Activated CD4-positive, alpha-beta T cell treated with anti-CD3 and anti-CD28 coated beads, Interleukin-2, amount 10 ng/mL, durations not matched to agents 24 days and 14 days (primary cell): Measurements from ENCODE around the gene RPTN. TPM values are rescaled to one million over a fixed set of nuclear protein-coding genes. Genes with fewer than 3 reads are reported as not detected.

Source experiments
- DNase-seq: peaks from one replicate; pipeline ENCODE4 v3.0.0; 2022
- H3K27ac Mint-ChIP-seq: one replicate; pipeline ENCODE4 v1.8.0; 2022; ENCODE audit warnings: mild to moderate bottlenecking, mixed read lengths
- H3K27me3 Mint-ChIP-seq: one replicate; pipeline ENCODE4 v1.8.0; 2022; ENCODE audit warnings: mixed read lengths
- H3K36me3 Mint-ChIP-seq: one replicate; pipeline ENCODE4 v1.8.0; 2022; ENCODE audit warnings: low read depth, mild to moderate bottlenecking, mixed read lengths
- H3K4me1 Mint-ChIP-seq: one replicate; pipeline ENCODE4 v1.8.0; 2021; ENCODE audit warnings: mixed read lengths
- H3K4me3 Mint-ChIP-seq: one replicate; pipeline ENCODE4 v1.8.0; 2022; ENCODE audit warnings: mild to moderate bottlenecking, moderate library complexity, mixed read lengths
- H3K9me3 Mint-ChIP-seq: one replicate; pipeline ENCODE4 v1.8.0; 2021; ENCODE audit warnings: mixed read lengths
- intact Hi-C: fragments of 100-400 bp; cut with micrococcal nuclease; formaldehyde crosslinking; loops from one replicate; pipeline ENCODE4 v1.15.1; 2023
- total RNA-seq: library from RNA; stranded (reverse); gene quantifications from 2 replicates; pipeline ENCODE4 v1.2.3, GENCODE V29; 2022

RPTN gene, protein sequence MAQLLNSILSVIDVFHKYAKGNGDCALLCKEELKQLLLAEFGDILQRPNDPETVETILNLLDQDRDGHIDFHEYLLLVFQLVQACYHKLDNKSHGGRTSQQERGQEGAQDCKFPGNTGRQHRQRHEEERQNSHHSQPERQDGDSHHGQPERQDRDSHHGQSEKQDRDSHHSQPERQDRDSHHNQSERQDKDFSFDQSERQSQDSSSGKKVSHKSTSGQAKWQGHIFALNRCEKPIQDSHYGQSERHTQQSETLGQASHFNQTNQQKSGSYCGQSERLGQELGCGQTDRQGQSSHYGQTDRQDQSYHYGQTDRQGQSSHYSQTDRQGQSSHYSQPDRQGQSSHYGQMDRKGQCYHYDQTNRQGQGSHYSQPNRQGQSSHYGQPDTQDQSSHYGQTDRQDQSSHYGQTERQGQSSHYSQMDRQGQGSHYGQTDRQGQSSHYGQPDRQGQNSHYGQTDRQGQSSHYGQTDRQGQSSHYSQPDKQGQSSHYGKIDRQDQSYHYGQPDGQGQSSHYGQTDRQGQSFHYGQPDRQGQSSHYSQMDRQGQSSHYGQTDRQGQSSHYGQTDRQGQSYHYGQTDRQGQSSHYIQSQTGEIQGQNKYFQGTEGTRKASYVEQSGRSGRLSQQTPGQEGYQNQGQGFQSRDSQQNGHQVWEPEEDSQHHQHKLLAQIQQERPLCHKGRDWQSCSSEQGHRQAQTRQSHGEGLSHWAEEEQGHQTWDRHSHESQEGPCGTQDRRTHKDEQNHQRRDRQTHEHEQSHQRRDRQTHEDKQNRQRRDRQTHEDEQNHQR
- total RNA-seq = not detected in 2 replicates

DNA sequence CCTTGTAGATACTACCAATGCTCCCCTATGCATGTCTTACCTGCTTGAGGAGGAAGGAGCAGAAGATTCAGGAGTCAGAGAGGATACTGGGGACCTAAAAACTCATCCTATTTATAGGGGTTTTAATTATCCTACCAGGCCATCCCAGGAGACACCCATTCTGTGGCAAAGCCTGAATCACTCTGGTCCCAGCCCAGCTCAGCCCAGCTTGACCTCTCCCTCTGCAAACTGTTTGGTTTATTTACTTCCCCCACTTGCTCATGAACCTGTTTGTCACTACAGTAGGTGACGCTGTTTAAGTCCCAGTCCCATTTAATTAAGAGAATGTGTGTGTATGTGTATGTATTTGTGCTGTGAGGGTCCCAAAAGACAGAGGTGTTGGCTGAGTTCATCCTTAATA, at the start of gene RPTN:
TSS of gene RPTN (minus strand) at position 85 of the 400 bp plus-strand sequence. CDS start 1,339 bp downstream, outside the sequence.
- intact Hi-C loops = no loop called here
- H3K27me3 Mint-ChIP-seq = peaks cover 14% of the 10 kb centered on the region
- H3K4me1 Mint-ChIP-seq = no peaks in the 10 kb centered on the region
- no peak within 1 kb of the TSS for H3K27ac Mint-ChIP-seq
- no peak for DNase-seq
- no peaks in the 10 kb centered on the region for H3K36me3 Mint-ChIP-seq
- H3K4me3 Mint-ChIP-seq = no peak within 1 kb of the TSS
- no peaks in the 10 kb centered on the region for H3K9me3 Mint-ChIP-seq

DNA sequence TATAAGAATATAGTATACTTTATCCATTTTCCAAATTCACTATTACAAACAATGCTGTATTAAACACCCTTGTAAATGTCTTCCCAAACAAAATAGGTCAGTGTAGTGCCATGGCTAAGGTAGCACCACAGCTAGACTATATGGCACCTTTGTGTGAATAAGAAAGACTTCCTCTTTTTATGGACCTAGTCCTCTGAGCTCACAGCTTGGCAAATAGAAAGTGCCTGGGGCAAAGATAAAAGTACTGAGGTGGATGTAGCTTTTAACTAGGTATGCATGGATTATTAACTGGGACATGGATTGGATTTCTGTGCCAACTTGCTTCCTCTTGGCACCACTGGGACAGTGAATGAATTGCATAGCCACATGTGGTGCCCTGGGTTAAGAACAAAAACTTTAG, 40.0 kb upstream of the RPTN start:
- DNase-seq = no peak
- intact Hi-C loops = no loop called here

DNA sequence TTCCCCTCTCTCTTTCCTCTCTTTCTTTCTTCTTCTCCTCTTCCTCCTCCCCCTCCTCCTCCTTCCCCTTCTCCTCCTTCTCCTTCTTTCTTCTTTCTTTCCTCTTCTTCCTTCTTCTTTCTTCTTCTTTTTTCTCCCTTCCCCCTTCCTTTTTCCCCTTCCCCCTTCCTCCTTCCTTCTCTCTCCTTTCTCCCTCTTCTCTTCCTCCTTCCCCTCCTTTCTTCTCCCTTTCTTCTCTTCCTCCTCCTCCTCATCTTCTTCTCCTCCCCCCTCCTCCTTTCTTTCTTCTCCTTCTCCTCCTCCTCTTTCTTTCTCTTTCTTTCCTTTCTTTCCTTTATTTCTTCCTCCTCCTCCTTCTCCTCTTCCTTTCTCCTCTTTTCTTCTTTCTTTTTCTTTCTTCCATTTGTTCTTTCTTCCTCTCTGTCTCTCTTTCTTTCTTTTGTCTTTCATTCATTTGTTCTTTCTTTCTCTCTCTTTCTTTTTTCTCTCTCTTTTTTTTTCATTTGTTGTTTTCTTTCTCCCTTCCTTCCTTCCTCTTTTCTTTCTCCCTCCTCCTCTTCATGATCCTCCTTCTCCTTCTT, 38.4 kb upstream of the RPTN start:
- no peaks in the 10 kb centered on the region for H3K36me3 Mint-ChIP-seq

More for the DNA sequence above, 40.0 kb upstream of the RPTN start:
- no peaks in the 10 kb centered on the region for H3K4me1 Mint-ChIP-seq
- H3K27me3 Mint-ChIP-seq = peaks cover 16% of the 10 kb centered on the region
- no peaks in the 10 kb centered on the region for H3K9me3 Mint-ChIP-seq
- no peaks in the 10 kb centered on the region for H3K36me3 Mint-ChIP-seq
- H3K27ac Mint-ChIP-seq = no peak overlapping the region
- H3K4me3 Mint-ChIP-seq = no peak overlapping the region

DNA sequence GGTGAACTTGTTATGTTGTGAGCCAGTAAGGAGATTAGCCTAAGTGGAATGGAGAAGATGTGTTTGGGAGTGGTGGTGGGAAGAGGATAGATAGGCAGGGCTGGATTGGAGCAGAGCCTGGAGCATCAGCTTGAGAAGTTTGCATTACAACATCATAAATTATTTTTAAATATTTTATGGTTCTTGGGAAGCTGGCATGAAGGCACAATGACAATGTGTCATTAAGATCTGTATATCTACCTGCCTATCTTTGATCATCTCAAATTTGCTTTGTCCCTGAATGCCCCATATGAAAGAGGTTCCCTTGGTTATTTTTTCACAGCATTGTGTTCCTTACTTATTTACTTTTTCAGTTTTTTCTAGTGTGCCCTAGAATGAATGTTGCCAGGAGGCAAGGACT, 32.7 kb upstream of the RPTN start:
- Mint-ChIP-seq H3K27ac (no peak overlapping the region), H3K4me3 (no peak overlapping the region), H3K4me1 (peaks cover 5% of the 10 kb centered on the region), H3K9me3 (no peaks in the 10 kb centered on the region), H3K36me3 (no peaks in the 10 kb centered on the region), H3K27me3 (peaks cover 28% of the 10 kb centered on the region)
- DNase-seq = no peak
- intact Hi-C loops = no loop called here

More for the DNA sequence above, 38.4 kb upstream of the RPTN start:
- no peaks in the 10 kb centered on the region for H3K4me1 Mint-ChIP-seq
- no peak overlapping the region for H3K4me3 Mint-ChIP-seq
- no peak for DNase-seq
- intact Hi-C loops = no loop called here
- H3K27me3 Mint-ChIP-seq = peaks cover 13% of the 10 kb centered on the region
- no peak overlapping the region for H3K27ac Mint-ChIP-seq
- no peaks in the 10 kb centered on the region for H3K9me3 Mint-ChIP-seq

DNA sequence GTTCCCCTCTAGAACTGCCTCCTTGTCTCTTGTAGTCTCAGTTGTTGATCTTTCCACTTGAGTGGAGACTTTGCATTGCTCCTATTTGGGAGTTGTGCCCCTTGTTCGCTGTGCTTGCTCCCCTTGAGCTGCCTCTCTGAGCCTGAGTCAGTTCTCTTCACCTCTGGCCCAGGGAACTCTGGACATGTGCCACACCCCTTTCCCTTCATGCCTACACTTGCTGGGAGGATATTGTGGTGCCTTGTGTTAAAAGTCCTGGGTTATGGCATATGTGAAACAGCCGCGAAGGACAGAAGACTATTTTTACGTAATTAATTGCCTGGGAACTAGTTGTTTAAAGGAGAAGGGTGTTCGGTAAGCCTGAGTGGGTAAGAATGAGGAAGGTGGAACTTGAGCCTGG, 32.2 kb upstream of the RPTN start:
- no peak overlapping the region for H3K27ac Mint-ChIP-seq
- H3K9me3 Mint-ChIP-seq = no peaks in the 10 kb centered on the region
- no peak overlapping the region for H3K4me3 Mint-ChIP-seq
- intact Hi-C loops = no loop called here
- H3K27me3 Mint-ChIP-seq = peaks cover 28% of the 10 kb centered on the region
- no peaks in the 10 kb centered on the region for H3K36me3 Mint-ChIP-seq
- peaks cover 5% of the 10 kb centered on the region for H3K4me1 Mint-ChIP-seq
- DNase-seq = peak; percentile 47

DNA sequence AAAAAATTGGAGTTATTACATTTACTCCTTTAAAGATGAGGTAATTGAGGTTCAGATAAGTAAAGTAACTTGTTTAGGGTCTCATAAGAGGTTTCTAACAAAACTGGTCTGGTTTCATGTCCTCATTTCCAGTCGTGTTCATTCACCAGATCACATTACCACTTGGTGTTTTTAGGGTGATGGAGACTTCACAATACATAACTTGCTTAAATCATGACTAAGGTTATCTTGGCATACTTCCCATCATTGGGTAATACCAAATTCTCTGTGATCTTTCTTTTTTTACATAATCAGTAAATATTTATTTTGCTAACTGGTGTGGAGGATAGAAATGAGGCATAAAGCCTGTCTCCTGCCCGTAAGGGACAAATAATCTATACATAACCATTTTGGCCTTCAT, 31.6 kb upstream of the RPTN start:
- peaks cover 5% of the 10 kb centered on the region for H3K4me1 Mint-ChIP-seq
- DNase-seq = no peak
- H3K27ac Mint-ChIP-seq = no peak overlapping the region
- H3K4me3 Mint-ChIP-seq = no peak overlapping the region
- intact Hi-C loops = loop anchor here (1.0 kb wide), 1 partner anchor 154 kb away; no protein-coding TSS in a partner anchor
- H3K27me3 Mint-ChIP-seq = peaks cover 28% of the 10 kb centered on the region
- no peaks in the 10 kb centered on the region for H3K9me3 Mint-ChIP-seq
- H3K36me3 Mint-ChIP-seq = no peaks in the 10 kb centered on the region

DNA sequence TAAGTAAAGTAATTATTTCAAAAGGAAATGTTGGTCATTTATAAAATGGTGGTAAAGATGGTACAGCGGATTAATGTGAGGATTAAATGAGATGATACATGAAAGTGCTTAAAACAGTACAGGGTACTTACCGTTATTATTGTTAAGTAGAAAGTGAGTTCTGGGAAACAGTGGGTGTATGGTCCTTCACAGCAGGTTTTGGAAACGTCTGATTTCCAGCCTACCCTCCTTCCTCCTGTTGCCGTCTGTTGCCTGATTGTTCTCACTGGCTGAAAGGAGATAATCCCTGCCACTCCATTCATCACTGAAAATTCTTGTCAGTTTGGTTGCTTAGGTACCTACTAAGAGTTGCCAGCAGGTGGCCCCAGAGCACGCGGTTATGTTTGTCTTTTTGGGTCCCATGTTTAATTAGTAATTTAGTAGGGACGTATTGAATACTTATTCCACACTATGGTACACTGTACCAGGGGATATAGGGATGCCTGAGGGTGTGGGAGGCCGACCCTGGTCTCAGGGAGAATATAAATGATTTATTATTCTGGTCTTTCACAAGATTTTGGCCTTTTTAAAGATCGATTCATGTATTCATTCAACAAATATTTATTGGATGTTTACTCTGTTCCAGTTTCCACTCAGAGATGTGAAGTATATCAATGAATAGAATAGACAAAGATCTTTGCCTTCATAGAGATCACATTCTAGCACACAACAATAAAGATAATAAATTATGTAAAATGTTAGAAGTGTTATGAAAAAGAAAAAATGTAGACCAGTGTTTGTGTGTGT, 30.8 kb upstream of the RPTN start:
- Mint-ChIP-seq H3K27ac (no peak overlapping the region), H3K4me1 (peaks cover 8% of the 10 kb centered on the region), H3K9me3 (no peaks in the 10 kb centered on the region), H3K36me3 (no peaks in the 10 kb centered on the region), H3K4me3 (peak overlapping the region; percentile 62), H3K27me3 (peaks cover 33% of the 10 kb centered on the region)
- intact Hi-C loops = loop anchor here (1.0 to 2.0 kb wide), 2 partner anchors 79 to 154 kb away; no protein-coding TSS in a partner anchor
- peak; percentile 87 for DNase-seq

DNA sequence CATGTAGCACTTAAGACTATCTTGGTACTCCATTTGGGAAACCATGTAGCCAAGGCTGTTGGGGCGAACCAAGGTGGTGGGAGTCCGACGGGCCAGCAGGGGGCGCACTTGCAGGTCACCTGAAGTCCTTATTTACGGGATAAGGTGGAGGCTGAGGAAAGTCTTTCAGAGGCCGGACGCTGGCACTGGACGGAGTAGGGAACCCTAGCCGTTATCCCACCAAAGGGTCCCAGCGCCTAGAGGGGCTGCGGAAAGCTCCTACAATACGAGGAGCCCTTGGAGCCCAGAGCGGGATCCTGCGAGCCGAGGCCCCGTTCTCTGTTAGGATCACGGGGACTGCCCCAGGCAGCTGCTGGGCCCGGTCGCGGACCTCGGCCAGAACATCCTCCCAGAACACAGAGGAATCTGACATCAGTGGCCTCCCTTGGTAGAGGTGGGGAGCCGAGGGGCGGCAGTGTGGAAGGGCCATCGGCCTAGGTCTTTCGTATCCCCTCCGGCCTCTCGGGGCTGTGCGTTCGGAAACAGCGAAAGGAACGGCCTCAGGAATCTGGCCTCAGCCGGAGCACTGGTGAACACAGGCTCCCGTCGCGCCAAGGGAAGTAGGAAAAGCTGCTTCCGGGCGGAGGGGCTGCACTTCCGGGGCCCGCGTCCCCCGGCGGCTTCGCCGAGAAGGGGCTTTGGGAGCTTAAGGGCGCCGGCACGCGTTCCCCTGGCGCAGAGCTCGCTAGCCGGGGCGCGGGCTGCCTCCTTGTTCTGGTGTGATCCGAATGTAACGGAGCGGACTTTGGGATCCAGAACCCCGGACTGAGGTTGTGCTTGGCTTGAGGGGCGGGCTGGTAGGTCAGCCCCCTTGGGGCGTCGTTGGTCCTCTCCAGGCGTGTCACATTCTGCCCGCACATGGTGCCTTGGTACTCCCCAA, 29.9 kb upstream of the RPTN start:
- Mint-ChIP-seq H3K4me1 (peaks cover 8% of the 10 kb centered on the region), H3K36me3 (no peaks in the 10 kb centered on the region), H3K27ac (no peak overlapping the region), H3K27me3 (peaks cover 39% of the 10 kb centered on the region), H3K4me3 (peak overlapping the region; percentile 70), H3K9me3 (no peaks in the 10 kb centered on the region)
- DNase-seq = peak; percentile 91
- intact Hi-C loops = loop anchor here (1.0 to 2.0 kb wide), 3 partner anchors 78 to 269 kb away; no protein-coding TSS in a partner anchor

DNA sequence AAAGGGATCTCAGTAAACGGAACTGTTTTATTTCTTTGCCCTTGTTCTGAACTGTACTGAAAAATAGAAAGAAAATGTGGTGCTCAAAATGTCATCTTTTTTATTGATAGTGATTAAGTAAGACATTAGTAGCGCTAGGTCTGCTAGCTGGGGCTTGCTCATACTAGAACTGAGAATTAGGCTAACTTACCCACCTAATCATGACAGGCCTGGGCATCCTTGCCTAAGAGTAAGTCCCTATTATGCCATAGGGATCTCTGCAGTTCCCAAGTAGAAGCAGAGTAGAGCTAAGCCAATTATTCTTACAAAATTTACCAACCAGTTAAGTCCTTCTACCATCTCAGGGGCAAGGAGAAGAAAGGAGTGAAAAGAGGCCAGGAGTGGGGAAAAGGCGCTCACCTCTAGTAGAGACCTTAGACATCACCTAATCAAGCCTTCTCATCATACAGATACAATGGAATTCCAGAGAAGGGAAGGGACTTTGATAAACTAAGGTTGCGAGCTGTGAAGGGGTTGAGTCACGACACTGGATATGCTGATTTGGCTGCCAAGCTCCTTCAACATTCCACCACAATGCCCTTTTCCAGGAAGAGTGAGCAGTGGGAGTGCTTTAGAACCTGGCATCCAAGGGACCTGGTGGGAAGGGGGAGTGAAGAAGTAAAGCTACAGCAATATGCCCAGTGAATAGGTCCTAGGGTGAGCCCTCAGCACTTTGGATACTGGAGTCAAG, 27.7 kb upstream of the RPTN start:
- intact Hi-C loops = no loop called here
- no peaks in the 10 kb centered on the region for H3K36me3 Mint-ChIP-seq
- no peaks in the 10 kb centered on the region for H3K9me3 Mint-ChIP-seq
- H3K27ac Mint-ChIP-seq = no peak overlapping the region
- no peak overlapping the region for H3K4me3 Mint-ChIP-seq
- H3K4me1 Mint-ChIP-seq = peaks cover 8% of the 10 kb centered on the region
- peaks cover 32% of the 10 kb centered on the region for H3K27me3 Mint-ChIP-seq
- DNase-seq = no peak

DNA sequence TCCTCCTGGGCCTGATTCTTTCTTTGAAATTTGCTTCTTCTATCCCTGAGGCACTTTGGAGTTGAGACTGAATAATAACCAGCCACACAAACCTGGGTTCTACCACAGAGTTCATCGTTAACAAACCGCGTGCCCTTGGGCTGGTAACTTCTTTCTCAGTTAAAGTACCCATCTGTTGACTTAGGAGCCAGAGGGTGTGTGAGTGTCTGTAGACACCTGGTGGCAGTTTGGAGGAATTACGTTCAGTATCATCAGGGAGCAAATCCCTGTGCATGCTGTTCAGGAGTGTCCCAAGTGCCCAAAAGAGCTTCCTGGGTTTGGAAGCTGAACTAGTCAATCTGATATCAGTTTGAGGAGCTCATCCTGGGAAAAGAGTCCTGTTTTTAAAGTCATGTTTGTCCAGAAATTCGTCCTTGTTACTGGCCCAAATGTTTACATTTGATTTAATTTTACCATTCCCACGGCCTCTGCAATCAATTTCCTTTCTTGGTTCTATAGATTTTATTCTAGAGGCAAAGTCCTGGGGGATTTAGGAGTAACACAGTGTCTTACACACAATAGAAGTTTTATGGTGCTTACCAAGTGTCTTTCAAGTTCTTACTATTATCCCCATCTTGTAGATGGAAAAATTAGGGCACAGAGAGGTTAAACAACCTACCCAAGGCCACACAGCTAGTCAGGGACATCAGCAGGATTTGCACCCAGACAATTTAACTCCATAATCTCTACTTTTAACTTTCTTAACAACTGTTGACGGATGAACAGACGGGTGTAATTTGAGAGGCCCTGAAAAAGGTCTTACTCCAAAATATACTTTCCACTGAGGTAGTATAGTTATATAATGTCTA, 26.7 kb upstream of the RPTN start:
- peaks cover 8% of the 10 kb centered on the region for H3K4me1 Mint-ChIP-seq
- peaks cover 25% of the 10 kb centered on the region for H3K27me3 Mint-ChIP-seq
- DNase-seq = peak; percentile 80
- H3K36me3 Mint-ChIP-seq = no peaks in the 10 kb centered on the region
- H3K9me3 Mint-ChIP-seq = no peaks in the 10 kb centered on the region
- no peak overlapping the region for H3K27ac Mint-ChIP-seq
- no peak overlapping the region for H3K4me3 Mint-ChIP-seq
- intact Hi-C loops = loop anchor here (1.0 kb wide), 2 partner anchors 43 to 133 kb away; no protein-coding TSS in a partner anchor

DNA sequence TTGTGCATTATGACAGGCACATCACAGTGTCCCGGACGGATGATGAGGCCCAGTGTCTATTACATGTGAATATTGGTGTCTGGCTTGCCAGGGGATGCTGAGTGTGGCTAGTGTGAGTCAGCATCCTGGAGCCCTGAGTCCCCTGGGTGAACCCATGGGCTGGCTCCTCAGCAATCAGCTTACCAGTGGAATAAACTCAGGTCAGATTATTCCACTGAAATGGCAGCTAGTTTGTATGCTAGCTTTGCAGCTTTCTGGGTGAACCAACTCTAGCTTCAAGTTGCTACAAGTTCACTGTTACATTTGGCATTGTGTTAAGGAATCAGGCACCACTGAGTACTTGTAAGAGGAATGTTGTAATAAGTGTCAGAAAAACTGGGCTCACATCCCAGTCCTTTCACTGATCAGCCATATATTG, 23.9 kb upstream of the RPTN start:
- DNase-seq = no peak
- no peak overlapping the region for H3K4me3 Mint-ChIP-seq
- H3K36me3 Mint-ChIP-seq = no peaks in the 10 kb centered on the region
- peaks cover 3% of the 10 kb centered on the region for H3K4me1 Mint-ChIP-seq
- no peak overlapping the region for H3K27ac Mint-ChIP-seq
- intact Hi-C loops = loop anchor here (1.0 kb wide), 1 partner anchor 42 kb away; no protein-coding TSS in a partner anchor
- H3K9me3 Mint-ChIP-seq = no peaks in the 10 kb centered on the region
- peaks cover 22% of the 10 kb centered on the region for H3K27me3 Mint-ChIP-seq
